Calu3 (cell line): Measurements from ENCODE around the gene LDLRAD3. TPM values are rescaled to one million over a fixed set of nuclear protein-coding genes. Genes with fewer than 3 reads are reported as not detected.

Experiments
- BruUV-seq: library from RNA; stranded (reverse); fragments of 400-500 nt; replicated peaks from 2 replicates; lab custom pipeline; 2021; lab: Mats Ljungman, UMichigan
- CTCF ChIA-PET: fragments of 300-600 bp; sonication (Branson Sonifier 250); formaldehyde crosslinking; loops from one replicate; lab custom pipeline; 2022; ENCODE audit warnings: antibody characterized with exemption; lab: Charles Lee
- DNase-seq: peaks from one replicate; pipeline ENCODE4 v3.0.0; 2022
- H3K27ac Mint-ChIP-seq: one replicate; pipeline ENCODE4 v1.8.0; 2022; ENCODE audit warnings: mixed read lengths; ENCODE audit not compliant: unreplicated experiment
- H3K27me3 Mint-ChIP-seq: one replicate; pipeline ENCODE4 v1.8.0; 2022; ENCODE audit warnings: mixed read lengths; ENCODE audit not compliant: unreplicated experiment
- H3K36me3 Mint-ChIP-seq: one replicate; pipeline ENCODE4 v1.8.0; 2022; ENCODE audit warnings: mild to moderate bottlenecking, moderate library complexity, mixed read lengths; ENCODE audit not compliant: insufficient read depth, unreplicated experiment
- H3K4me1 Mint-ChIP-seq: one replicate; pipeline ENCODE4 v1.8.0; 2022; ENCODE audit warnings: mild to moderate bottlenecking, low read depth, mixed read lengths; ENCODE audit not compliant: unreplicated experiment
- H3K4me3 Mint-ChIP-seq: one replicate; pipeline ENCODE4 v1.8.0; 2022; ENCODE audit warnings: mild to moderate bottlenecking, low read depth, moderate library complexity, mixed read lengths; ENCODE audit not compliant: unreplicated experiment
- H3K9me3 Mint-ChIP-seq: one replicate; pipeline ENCODE4 v1.8.0; 2022; ENCODE audit warnings: low read depth, mixed read lengths; ENCODE audit not compliant: unreplicated experiment
- CTCF ChIP-seq: fragments of 200-600 bp; IDR thresholded peaks from one replicate; pipeline ENCODE4 v1.8.0; 2022; ENCODE audit warnings: antibody characterized with exemption; ENCODE audit not compliant: unreplicated experiment
- intact Hi-C: fragments of 100-400 bp; cut with micrococcal nuclease; formaldehyde crosslinking; loops from one replicate; pipeline ENCODE4 v1.10.0; 2022; ENCODE audit not compliant: unreplicated experiment
- total RNA-seq: library from RNA; stranded (reverse); gene quantifications from 2 replicates; pipeline ENCODE4 v1.2.3, GENCODE V29; 2022

The LDLRAD3 gene
- total RNA-seq, 1 experiment from 2014 or later = 16.2 TPM

DNA sequence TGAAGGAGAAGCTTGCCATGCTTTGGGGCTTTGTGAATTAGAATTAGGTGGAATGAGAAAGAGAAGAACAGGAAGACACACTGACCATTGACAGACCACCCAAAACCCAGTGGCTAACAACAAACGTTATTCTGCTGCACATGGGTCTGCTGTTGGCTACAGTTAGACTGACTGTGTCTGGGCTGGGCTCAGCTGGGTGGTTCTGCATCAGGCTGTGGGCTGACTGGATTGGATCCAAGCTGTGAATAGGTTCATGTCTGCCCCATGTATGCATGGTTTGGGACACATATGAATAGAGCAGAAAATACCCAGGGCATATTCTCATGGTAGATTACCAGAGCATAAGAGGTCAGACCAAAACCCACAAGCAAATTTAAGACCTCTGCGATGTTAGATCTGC is 11.7 kb upstream of the LDLRAD3 start:
- TF ChIP-seq CTCF = no peak
- Mint-ChIP-seq H3K27ac (no peak overlapping the region), H3K27me3 (no peaks in the 10 kb centered on the region), H3K36me3 (no peaks in the 10 kb centered on the region), H3K4me3 (no peak overlapping the region), H3K9me3 (no peaks in the 10 kb centered on the region), H3K4me1 (no peaks in the 10 kb centered on the region)
- CTCF ChIA-PET = no interaction called here
- no peak for DNase-seq
- intact Hi-C loops = no loop called here
- no TSS peak for BruUV-seq

GRCh38 chr11:35932681-35933319 is 11.1 kb upstream of the LDLRAD3 start:
- no TSS peak for BruUV-seq
- no peaks in the 10 kb centered on the region for H3K9me3 Mint-ChIP-seq
- no peaks in the 10 kb centered on the region for H3K4me1 Mint-ChIP-seq
- DNase-seq = no peak
- no peak overlapping the region for H3K4me3 Mint-ChIP-seq
- CTCF ChIA-PET = no interaction called here
- no peak for TF ChIP-seq CTCF
- intact Hi-C loops = no loop called here
- no peak overlapping the region for H3K27ac Mint-ChIP-seq
- no peaks in the 10 kb centered on the region for H3K27me3 Mint-ChIP-seq
- no peaks in the 10 kb centered on the region for H3K36me3 Mint-ChIP-seq

DNA sequence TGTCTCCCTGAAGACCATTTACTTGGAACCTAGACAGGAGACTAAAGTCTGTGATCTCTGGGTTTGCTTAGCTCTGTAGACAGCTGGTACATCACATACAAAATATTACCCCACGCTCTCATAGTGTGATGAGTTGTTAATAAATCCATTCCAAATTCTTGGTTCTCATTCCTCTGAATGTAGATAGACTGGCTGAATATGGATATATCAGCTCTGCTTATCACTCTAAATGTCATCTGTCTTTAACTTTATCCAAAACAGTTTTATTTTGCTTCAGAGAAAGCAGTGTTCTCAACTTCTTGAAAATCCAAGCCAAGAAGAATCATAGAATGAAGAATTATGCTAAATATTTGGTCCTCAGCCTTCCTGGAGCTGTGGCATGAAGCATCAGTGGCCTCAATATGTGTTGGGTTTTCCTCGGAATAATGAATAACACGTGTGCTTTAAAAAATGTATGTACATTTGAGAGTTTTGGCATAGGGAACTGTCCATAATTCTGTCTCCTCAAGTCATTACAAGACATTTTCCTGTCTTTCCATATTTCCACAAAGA is 10.5 kb upstream of the LDLRAD3 start:
- BruUV-seq = no TSS peak
- H3K27me3 Mint-ChIP-seq = no peaks in the 10 kb centered on the region
- CTCF ChIA-PET = no interaction called here
- intact Hi-C loops = no loop called here
- H3K27ac Mint-ChIP-seq = no peak overlapping the region
- H3K4me3 Mint-ChIP-seq = no peak overlapping the region
- no peak for TF ChIP-seq CTCF
- no peaks in the 10 kb centered on the region for H3K36me3 Mint-ChIP-seq
- DNase-seq = no peak
- H3K9me3 Mint-ChIP-seq = no peaks in the 10 kb centered on the region
- no peaks in the 10 kb centered on the region for H3K4me1 Mint-ChIP-seq

DNA sequence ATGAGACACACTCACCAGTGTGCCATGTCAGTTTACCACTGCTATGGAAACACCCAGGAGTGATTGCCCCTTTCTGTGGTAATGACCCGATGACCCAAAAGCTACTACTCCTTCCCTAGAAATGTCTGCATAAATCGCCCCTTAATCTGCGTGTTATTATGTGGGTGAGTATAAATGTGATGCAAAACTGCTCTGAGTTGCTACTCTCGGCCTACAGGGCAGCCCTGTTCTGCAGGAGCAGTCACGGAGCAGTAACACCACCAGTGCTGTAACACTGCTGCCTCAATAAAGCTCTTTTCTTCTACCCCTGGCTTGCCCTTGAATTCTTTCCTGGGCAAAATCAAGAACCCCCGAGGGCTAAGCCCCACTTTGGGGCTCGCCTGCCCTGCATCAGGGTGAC is 9.6 kb upstream of the LDLRAD3 start:
- Mint-ChIP-seq H3K27ac (no peak overlapping the region), H3K4me3 (no peak overlapping the region), H3K4me1 (no peaks in the 10 kb centered on the region), H3K27me3 (peaks cover 8% of the 10 kb centered on the region), H3K36me3 (no peaks in the 10 kb centered on the region), H3K9me3 (no peaks in the 10 kb centered on the region)
- CTCF ChIA-PET = no interaction called here
- no peak for TF ChIP-seq CTCF
- BruUV-seq = no TSS peak
- intact Hi-C loops = no loop called here
- DNase-seq = no peak
